Pulmonary artery endothelial cell (primary cell): ENCODE measurements around the gene ZNF19. TPM values are rescaled to one million over a fixed set of nuclear protein-coding genes. Genes with fewer than 3 reads are reported as not detected.

Experiments
- DNase-seq: peaks from one replicate; pipeline ENCODE4 v3.0.0-alpha.2; 2011; ENCODE audit warnings: low read depth, low spot score
- total RNA-seq: library from RNA; depleted of rRNA; stranded (reverse); fragments of >200 nt; gene quantifications from 2 replicates; pipeline ENCODE4 v1.2.3, GENCODE V29; 2014

Gene ZNF19
- total RNA-seq, 1 donor from 2014 or later, result 1.6 TPM

GRCh38 chr16:71442051-71442440 lies 47.1 kb downstream of the ZNF19 start, which contains the start of gene TLE7:
Gene TLE7, minus strand, starts transcription at chr16:71442054. Its CDS starts 8,730 bp downstream, at chr16:71433324.
- no peak for DNase-seq

GRCh38 chr16:71441348-71442050 lies 47.6 kb downstream of the ZNF19 start:
- no peak for DNase-seq

- no peak for DNase-seq
These were observed 48.3 kb downstream of the ZNF19 start for GRCh38 chr16:71440669-71441347.

GRCh38 chr16:71439523-71439922 lies 49.6 kb downstream of the ZNF19 start:
- no peak for DNase-seq

GRCh38 chr16:71436473-71436872 lies 52.7 kb downstream of the ZNF19 start:
- no peak for DNase-seq

GRCh38 chr16:71432906-71433305 lies 56.2 kb downstream of the ZNF19 start:
- DNase-seq, result no peak

GRCh38 chr16:71431991-71432390 lies 57.1 kb downstream of the ZNF19 start:
- no peak for DNase-seq

- no peak for DNase-seq
These were observed 57.9 kb downstream of the ZNF19 start for GRCh38 chr16:71431176-71431575.

- DNase-seq, result no peak
These were observed 58.4 kb downstream of the ZNF19 start for GRCh38 chr16:71430744-71431143.

- no peak for DNase-seq
These were observed 59.5 kb downstream of the ZNF19 start for GRCh38 chr16:71429581-71429980.

- no peak for DNase-seq
These were observed 60.2 kb downstream of the ZNF19 start for GRCh38 chr16:71428883-71429282.

GRCh38 chr16:71428385-71428784 lies 60.7 kb downstream of the ZNF19 start:
- no peak for DNase-seq

GRCh38 chr16:71426880-71427615 lies 62.1 kb downstream of the ZNF19 start:
- no peak for DNase-seq

GRCh38 chr16:71426069-71426879 lies 62.9 kb downstream of the ZNF19 start:
- no peak for DNase-seq

GRCh38 chr16:71425746-71426068 lies 63.4 kb downstream of the ZNF19 start:
- DNase-seq, result no peak

GRCh38 chr16:71424626-71425025 lies 64.5 kb downstream of the ZNF19 start:
- DNase-seq, result no peak

GRCh38 chr16:71423865-71424264 lies 65.3 kb downstream of the ZNF19 start:
- no peak for DNase-seq
